MM.1S (cell line): ENCODE data around the gene TIAL1.

Experiments
- DNase-seq: peaks from one replicate; pipeline ENCODE4 v3.0.0-alpha.2; 2015
- H2AFZ ChIP-seq: fragments of 300-600 bp; sonication (generic); 2 replicates; pipeline ENCODE4 v1.6.0; 2016; ENCODE audit warnings: antibody characterized with exemption, low read length
- H3F3A ChIP-seq: fragments of 300-600 bp; sonication (generic); 2 replicates; pipeline ENCODE4 v1.6.1; 2016; ENCODE audit warnings: mild to moderate bottlenecking, antibody characterized with exemption, low read length, moderate library complexity, mixed read lengths; ENCODE audit not compliant: insufficient read depth
- H3K27ac ChIP-seq: fragments of 300-600 bp; sonication (generic); 2 replicates; pipeline ENCODE4 v1.5.1; 2016; ENCODE audit warnings: mild to moderate bottlenecking, low read length
- H3K27me3 ChIP-seq: fragments of 300-600 bp; sonication (generic); replicated peaks from 2 replicates; pipeline ENCODE4 v1.6.0; 2016; ENCODE audit warnings: low read length; ENCODE audit not compliant: insufficient read depth
- H3K36me3 ChIP-seq: fragments of 300-600 bp; sonication (generic); replicated peaks from 2 replicates; pipeline ENCODE4 v1.6.1; 2016; ENCODE audit warnings: mild to moderate bottlenecking, low read length, mixed read lengths; ENCODE audit not compliant: insufficient read depth
- H3K4me1 ChIP-seq: fragments of 300-600 bp; sonication (generic); 2 replicates; pipeline ENCODE4 v1.6.1; 2016; ENCODE audit warnings: low read length, mixed read lengths
- H3K4me2 ChIP-seq: fragments of 300-600 bp; sonication (generic); 2 replicates; pipeline ENCODE4 v1.6.0; 2016; ENCODE audit warnings: low read depth, low read length
- H3K4me3 ChIP-seq: fragments of 300-600 bp; sonication (generic); 2 replicates; pipeline ENCODE4 v1.5.1; 2016; ENCODE audit warnings: low read length, mixed read lengths
- H3K79me2 ChIP-seq: fragments of 300-600 bp; sonication (generic); 2 replicates; pipeline ENCODE4 v1.6.1; 2016; ENCODE audit warnings: mixed run types, low read length, mixed read lengths
- H3K9ac ChIP-seq: fragments of 300-600 bp; sonication (generic); 2 replicates; pipeline ENCODE4 v1.6.1; 2016; ENCODE audit warnings: low read length, mixed read lengths
- H3K9me2 ChIP-seq: fragments of 300-600 bp; sonication (generic); replicated peaks from 2 replicates; pipeline ENCODE4 v1.6.1; 2016; ENCODE audit warnings: mild to moderate bottlenecking, low read length, mixed read lengths; ENCODE audit not compliant: insufficient read depth
- H3K9me3 ChIP-seq: fragments of 300-600 bp; sonication (generic); replicated peaks from 2 replicates; pipeline ENCODE4 v1.6.1; 2016; ENCODE audit warnings: mild to moderate bottlenecking, low read length, mixed read lengths; ENCODE audit not compliant: insufficient read depth
- H4K20me1 ChIP-seq: fragments of 300-600 bp; sonication (generic); 2 replicates; pipeline ENCODE4 v1.6.1; 2016; ENCODE audit warnings: mild to moderate bottlenecking, low read length, moderate library complexity, mixed read lengths; ENCODE audit not compliant: insufficient read depth
- EZH2 ChIP-seq: fragments of 300-600 bp; sonication (generic); optimal IDR thresholded peaks from 2 replicates; pipeline ENCODE3; 2017; ENCODE audit warnings: low read depth, mild to moderate bottlenecking, antibody characterized with exemption, low read length, mixed read lengths
- EZH2phosphoT487 ChIP-seq: fragments of 300-600 bp; sonication (generic); IDR thresholded peaks from 2 replicates; pipeline ENCODE4 v1.6.1; 2018; ENCODE audit warnings: antibody characterized with exemption, low read length
- TF ChIP-seq, protein P1 (sequence below): fragments of 300-600 bp; sonication (generic); IDR thresholded peaks from 2 replicates; pipeline ENCODE4 v1.5.1; 2016; ENCODE audit warnings: antibody characterized with exemption, low read length, mixed read lengths

Gene TIAL1

GRCh38 chr10:119539359-119539825, 57.4 kb downstream of the TIAL1 start:
- Histone ChIP-seq H2AFZ (no peak overlapping the region), H3K27me3 (no peaks in the 10 kb centered on the region), H3K36me3 (no peaks in the 10 kb centered on the region), H3K27ac (no peak overlapping the region), H4K20me1 (no peaks in the 10 kb centered on the region), H3F3A (no peaks in the 10 kb centered on the region), H3K9me3 (no peaks in the 10 kb centered on the region), H3K9ac (no peak overlapping the region), H3K79me2 (peaks cover 8% of the 10 kb centered on the region; the same call in 1 of the 2 replicates), H3K4me3 (no peak overlapping the region), H3K4me1 (no peaks in the 10 kb centered on the region), H3K4me2 (no peak overlapping the region), H3K9me2 (no peaks in the 10 kb centered on the region)
- DNase-seq = no peak
- TF ChIP-seq, protein P1, sequence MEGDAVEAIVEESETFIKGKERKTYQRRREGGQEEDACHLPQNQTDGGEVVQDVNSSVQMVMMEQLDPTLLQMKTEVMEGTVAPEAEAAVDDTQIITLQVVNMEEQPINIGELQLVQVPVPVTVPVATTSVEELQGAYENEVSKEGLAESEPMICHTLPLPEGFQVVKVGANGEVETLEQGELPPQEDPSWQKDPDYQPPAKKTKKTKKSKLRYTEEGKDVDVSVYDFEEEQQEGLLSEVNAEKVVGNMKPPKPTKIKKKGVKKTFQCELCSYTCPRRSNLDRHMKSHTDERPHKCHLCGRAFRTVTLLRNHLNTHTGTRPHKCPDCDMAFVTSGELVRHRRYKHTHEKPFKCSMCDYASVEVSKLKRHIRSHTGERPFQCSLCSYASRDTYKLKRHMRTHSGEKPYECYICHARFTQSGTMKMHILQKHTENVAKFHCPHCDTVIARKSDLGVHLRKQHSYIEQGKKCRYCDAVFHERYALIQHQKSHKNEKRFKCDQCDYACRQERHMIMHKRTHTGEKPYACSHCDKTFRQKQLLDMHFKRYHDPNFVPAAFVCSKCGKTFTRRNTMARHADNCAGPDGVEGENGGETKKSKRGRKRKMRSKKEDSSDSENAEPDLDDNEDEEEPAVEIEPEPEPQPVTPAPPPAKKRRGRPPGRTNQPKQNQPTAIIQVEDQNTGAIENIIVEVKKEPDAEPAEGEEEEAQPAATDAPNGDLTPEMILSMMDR = no peak
- TF ChIP-seq EZH2 (no peak), EZH2phosphoT487 (no peak)

DNA sequence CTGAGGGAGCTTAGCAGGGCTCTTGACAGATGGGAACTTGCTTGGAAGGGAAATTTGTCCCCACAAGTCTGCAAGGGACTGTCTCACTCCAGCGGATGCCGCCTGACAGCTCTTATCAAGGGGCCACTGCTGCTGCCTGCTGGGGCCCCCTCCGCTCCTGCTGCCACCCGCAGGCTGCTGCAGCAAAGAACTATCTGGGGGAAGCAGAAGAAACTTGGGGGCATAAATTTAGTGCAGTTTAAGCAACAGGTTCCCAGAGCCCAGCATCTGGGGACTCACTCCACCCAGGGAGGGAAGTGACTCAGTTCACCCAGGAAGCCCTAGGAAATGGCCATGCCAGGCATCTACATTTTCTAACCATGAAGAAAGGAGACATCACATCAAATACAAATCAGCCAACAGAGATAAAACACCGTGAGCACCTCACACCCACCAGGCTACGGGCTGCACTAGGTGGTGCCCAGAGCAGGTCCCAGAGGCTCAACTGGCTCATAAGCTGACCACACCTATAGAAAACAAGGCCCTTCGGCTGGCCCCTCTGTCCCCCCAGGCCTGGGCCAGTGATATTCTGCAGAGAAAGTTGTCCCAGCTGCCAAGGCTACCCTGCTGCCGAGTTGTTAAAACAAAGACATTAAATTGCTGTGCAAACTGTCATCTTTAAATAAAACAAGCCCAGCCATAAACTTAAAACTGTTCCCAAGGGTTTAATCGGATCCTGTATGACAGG, 58.0 kb downstream of the TIAL1 start:
- H3K4me3 ChIP-seq = no peak overlapping the region
- TF ChIP-seq EZH2phosphoT487 = no peak
- TF ChIP-seq EZH2 = no peak
- TF ChIP-seq, protein P1 = no peak
- no peak overlapping the region for H2AFZ ChIP-seq
- H3K4me1 ChIP-seq = no peaks in the 10 kb centered on the region
- H4K20me1 ChIP-seq = no peaks in the 10 kb centered on the region
- H3K9ac ChIP-seq = no peak overlapping the region
- H3K79me2 ChIP-seq = peaks cover 8% of the 10 kb centered on the region; the same call in 1 of the 2 replicates
- no peak overlapping the region for H3K27ac ChIP-seq
- no peaks in the 10 kb centered on the region for H3K27me3 ChIP-seq
- H3K9me2 ChIP-seq = no peaks in the 10 kb centered on the region
- H3F3A ChIP-seq = no peaks in the 10 kb centered on the region
- no peak overlapping the region for H3K4me2 ChIP-seq
- no peaks in the 10 kb centered on the region for H3K36me3 ChIP-seq
- DNase-seq = no peak
- no peaks in the 10 kb centered on the region for H3K9me3 ChIP-seq

DNA sequence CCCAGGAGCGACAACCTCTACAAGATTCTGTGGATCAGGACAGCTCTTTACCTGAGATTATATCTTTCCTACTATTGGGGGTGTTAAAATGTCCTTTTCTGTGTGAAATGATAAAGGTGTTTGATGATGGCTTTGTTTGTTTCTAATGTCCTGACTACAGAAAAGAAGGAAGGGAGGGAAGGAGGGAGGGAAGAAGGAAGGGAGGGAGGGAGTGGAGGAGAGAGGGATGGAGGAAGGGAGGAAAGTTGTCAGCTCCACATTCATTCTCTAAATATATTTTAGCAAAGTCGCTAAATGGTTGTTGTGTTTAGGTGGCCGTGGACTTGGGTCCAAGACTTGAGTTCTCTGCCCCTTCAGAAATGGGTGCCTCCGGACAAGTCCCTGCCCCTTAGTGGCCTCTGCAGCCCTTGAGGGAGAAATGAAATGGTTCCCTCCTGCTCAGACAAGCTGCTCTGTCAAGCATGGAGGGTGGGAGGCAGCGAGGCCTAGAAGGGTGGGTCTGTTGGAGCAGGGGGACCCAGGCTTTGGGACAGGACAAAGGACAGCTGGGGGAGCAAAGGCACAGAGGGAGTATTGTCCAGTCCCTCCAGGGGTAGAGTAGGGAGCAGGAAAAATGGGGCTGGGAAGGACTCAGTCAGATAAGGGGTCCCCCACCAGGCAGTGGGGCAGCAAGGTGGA, 58.7 kb downstream of the TIAL1 start:
- H3K9me2 ChIP-seq = no peaks in the 10 kb centered on the region
- no peak overlapping the region for H3K9ac ChIP-seq
- TF ChIP-seq EZH2 (no peak), EZH2phosphoT487 (no peak)
- TF ChIP-seq, protein P1 = no peak
- DNase-seq = no peak
- H4K20me1 ChIP-seq = no peaks in the 10 kb centered on the region
- no peaks in the 10 kb centered on the region for H3K9me3 ChIP-seq
- H3K27me3 ChIP-seq = no peaks in the 10 kb centered on the region
- no peaks in the 10 kb centered on the region for H3K36me3 ChIP-seq
- H3F3A ChIP-seq = no peaks in the 10 kb centered on the region
- H3K4me2 ChIP-seq = no peak overlapping the region
- no peak overlapping the region for H2AFZ ChIP-seq
- no peak overlapping the region for H3K4me3 ChIP-seq
- no peak overlapping the region for H3K27ac ChIP-seq
- H3K4me1 ChIP-seq = no peaks in the 10 kb centered on the region
- H3K79me2 ChIP-seq = peaks cover 8% of the 10 kb centered on the region; the same call in 1 of the 2 replicates
